MM.1S (cell line): ENCODE data around the gene TNIK.

Experiments used
- CTCF ChIP-seq: fragments of 300-600 bp; sonication (generic); IDR thresholded peaks from 2 replicates; pipeline ENCODE4 v1.5.1; 2016; ENCODE audit warnings: antibody characterized with exemption, low read length, mixed read lengths
- EZH2 ChIP-seq: fragments of 300-600 bp; sonication (generic); optimal IDR thresholded peaks from 2 replicates; pipeline ENCODE3; 2017; ENCODE audit warnings: low read depth, mild to moderate bottlenecking, antibody characterized with exemption, low read length, mixed read lengths

GRCh38 chr3:171059978-171060377, 400.2 kb downstream of the TNIK start:
- no peak for TF ChIP-seq EZH2
- no peak for TF ChIP-seq CTCF
